ENCODE measurements around the gene PKIB.
"Not testable (repeated sequence)": the region's sequence is repeated elsewhere in the genome, so short reads cannot be mapped to it uniquely, and the experiment has no call there.

The PKIB gene

GRCh38 chr6:122712448-122713137 is 102.4 kb downstream of the PKIB start:
- no peak for DNase-seq

GRCh38 chr6:122713138-122713537 is 102.9 kb downstream of the PKIB start:
- no peak for DNase-seq

- no peak for DNase-seq
Observed at GRCh38 chr6:122714059-122714458, 103.9 kb downstream of the PKIB start.

GRCh38 chr6:122715725-122716124 is 105.5 kb downstream of the PKIB start:
- no peak for DNase-seq

GRCh38 chr6:122717350-122717749 is 107.1 kb downstream of the PKIB start:
- DNase-seq = no peak

- DNase-seq = no peak
Observed at GRCh38 chr6:122718616-122719015, 108.4 kb downstream of the PKIB start.

- DNase-seq = no peak
Observed at GRCh38 chr6:122719176-122719575, 109.0 kb downstream of the PKIB start.

- DNase-seq = no peak
Observed at GRCh38 chr6:122722746-122723145, 112.5 kb downstream of the PKIB start.

GRCh38 chr6:122726649-122727048 is 116.4 kb downstream of the PKIB start:
- no peak for DNase-seq

GRCh38 chr6:122727244-122727643 is 117.0 kb downstream of the PKIB start:
- DNase-seq = no peak

- DNase-seq = no peak
Observed at GRCh38 chr6:122730334-122730733, 120.1 kb downstream of the PKIB start.

GRCh38 chr6:122730775-122731386 is 120.7 kb downstream of the PKIB start:
- DNase-seq = no peak

- no peak for DNase-seq
Observed at GRCh38 chr6:122733259-122733658, 123.1 kb downstream of the PKIB start.

GRCh38 chr6:122734529-122735395 is 124.6 kb downstream of the PKIB start:
- no peak for DNase-seq

GRCh38 chr6:122735582-122735981 is 125.4 kb downstream of the PKIB start:
- no peak for DNase-seq

GRCh38 chr6:122736163-122736562 is 126.0 kb downstream of the PKIB start:
- no peak for DNase-seq

GRCh38 chr6:122736616-122737015 is 126.4 kb downstream of the PKIB start:
- DNase-seq = no peak

GRCh38 chr6:122740091-122740490 is 129.9 kb downstream of the PKIB start:
- no peak for DNase-seq

GRCh38 chr6:122740936-122741335 is 130.7 kb downstream of the PKIB start:
- DNase-seq = no peak

- not testable (repeated sequence) for DNase-seq
Observed at GRCh38 chr6:122744247-122744646, 134.0 kb downstream of the PKIB start.

- DNase-seq = not testable (repeated sequence)
Observed at GRCh38 chr6:122744856-122745255, 134.7 kb downstream of the PKIB start.

GRCh38 chr6:122746688-122747087 is 136.5 kb downstream of the PKIB start:
- DNase-seq = no peak

- DNase-seq = no peak
Observed at GRCh38 chr6:122747573-122747972, 137.4 kb downstream of the PKIB start.

- DNase-seq = not testable (repeated sequence)
Observed at GRCh38 chr6:122748945-122749344, 138.7 kb downstream of the PKIB start.
